Endothelial cell (in vitro differentiated cells): ENCODE measurements around the gene RIBC1. TPM values are rescaled to one million over a fixed set of nuclear protein-coding genes. Genes with fewer than 3 reads are reported as not detected.
"Not testable (repeated sequence)": the region's sequence is repeated elsewhere in the genome, so short reads cannot be mapped to it uniquely, and the experiment has no call there.

ENCODE experiments used
- DNase-seq: peaks from one replicate; pipeline ENCODE4 v3.0.0; 2021; ENCODE audit warnings: low spot score
- H3K27ac Mint-ChIP-seq: one replicate; pipeline ENCODE4 v1.8.0; 2021; ENCODE audit warnings: mixed read lengths, inconsistent platforms; ENCODE audit not compliant: unreplicated experiment
- H3K27me3 Mint-ChIP-seq: one replicate; pipeline ENCODE4 v1.8.0; 2021; ENCODE audit warnings: mild to moderate bottlenecking, moderate library complexity, mixed read lengths, inconsistent platforms; ENCODE audit not compliant: unreplicated experiment
- H3K36me3 Mint-ChIP-seq: one replicate; pipeline ENCODE4 v1.8.0; 2021; ENCODE audit warnings: mild to moderate bottlenecking, low read depth, mixed read lengths, inconsistent platforms; ENCODE audit not compliant: unreplicated experiment
- H3K4me1 Mint-ChIP-seq: one replicate; pipeline ENCODE4 v1.8.0; 2021; ENCODE audit warnings: mild to moderate bottlenecking, mixed read lengths, inconsistent platforms; ENCODE audit not compliant: unreplicated experiment
- H3K4me3 Mint-ChIP-seq: one replicate; pipeline ENCODE4 v1.8.0; 2021; ENCODE audit warnings: mild to moderate bottlenecking, mixed read lengths, inconsistent platforms; ENCODE audit not compliant: unreplicated experiment
- H3K9me3 Mint-ChIP-seq: one replicate; pipeline ENCODE4 v1.8.0; 2021; ENCODE audit warnings: mixed read lengths, inconsistent platforms; ENCODE audit not compliant: unreplicated experiment
- CTCF ChIP-seq: fragments of 200-600 bp; sonication (generic); IDR thresholded peaks from one replicate; pipeline ENCODE4 v1.5.0; 2021; ENCODE audit warnings: antibody characterized with exemption; ENCODE audit not compliant: unreplicated experiment
- total RNA-seq: library from RNA; stranded (reverse); fragmentation: NEBNext Ultra II Directional; extraction: Animal tissue kit (Norgen Biotek cat#: 25700); gene quantifications from one replicate; pipeline ENCODE4 v1.2.1, GENCODE V29; 2021; ENCODE audit not compliant: unreplicated experiment

Gene RIBC1
- total RNA-seq, 1 donor from 2014 or later = 0.97 TPM

- Mint-ChIP-seq H3K27ac (no peak overlapping the region), H3K4me3 (no peak overlapping the region), H3K36me3 (no peaks in the 10 kb centered on the region), H3K4me1 (no peaks in the 10 kb centered on the region), H3K27me3 (peaks cover 2% of the 10 kb centered on the region), H3K9me3 (no peaks in the 10 kb centered on the region)
- TF ChIP-seq CTCF = no peak
- DNase-seq = no peak
Observed at GRCh38 chrX:53447441-53447840, 24.8 kb downstream of the RIBC1 start.

- Mint-ChIP-seq H3K27me3 (no peaks in the 10 kb centered on the region), H3K27ac (no peak overlapping the region), H3K9me3 (no peaks in the 10 kb centered on the region), H3K36me3 (no peaks in the 10 kb centered on the region), H3K4me3 (no peak overlapping the region), H3K4me1 (no peaks in the 10 kb centered on the region)
- no peak for TF ChIP-seq CTCF
- no peak for DNase-seq
Observed at GRCh38 chrX:53449632-53450031, 27.0 kb downstream of the RIBC1 start.

GRCh38 chrX:53452812-53453211, 30.1 kb downstream of the RIBC1 start:
- Mint-ChIP-seq H3K36me3 (no peaks in the 10 kb centered on the region), H3K4me1 (no peaks in the 10 kb centered on the region), H3K27me3 (no peaks in the 10 kb centered on the region), H3K4me3 (no peak overlapping the region), H3K9me3 (no peaks in the 10 kb centered on the region), H3K27ac (no peak overlapping the region)
- DNase-seq = no peak
- TF ChIP-seq CTCF = no peak

GRCh38 chrX:53456254-53456653, 33.6 kb downstream of the RIBC1 start:
- Mint-ChIP-seq H3K36me3 (no peaks in the 10 kb centered on the region), H3K4me1 (no peaks in the 10 kb centered on the region), H3K9me3 (no peaks in the 10 kb centered on the region), H3K4me3 (no peak overlapping the region), H3K27me3 (no peaks in the 10 kb centered on the region), H3K27ac (no peak overlapping the region)
- no peak for TF ChIP-seq CTCF
- DNase-seq = no peak

GRCh38 chrX:53458082-53458481, 35.4 kb downstream of the RIBC1 start:
- no peaks in the 10 kb centered on the region for H3K27me3 Mint-ChIP-seq
- TF ChIP-seq CTCF = no peak
- H3K27ac Mint-ChIP-seq = no peak overlapping the region
- H3K4me3 Mint-ChIP-seq = no peak overlapping the region
- no peaks in the 10 kb centered on the region for H3K9me3 Mint-ChIP-seq
- H3K36me3 Mint-ChIP-seq = no peaks in the 10 kb centered on the region
- H3K4me1 Mint-ChIP-seq = no peaks in the 10 kb centered on the region
- DNase-seq = no peak

GRCh38 chrX:53468659-53469058, 46.0 kb downstream of the RIBC1 start:
- H3K9me3 Mint-ChIP-seq, DNase-seq, H3K27me3 Mint-ChIP-seq, H3K4me3 Mint-ChIP-seq, H3K4me1 Mint-ChIP-seq, H3K27ac Mint-ChIP-seq, H3K36me3 Mint-ChIP-seq: not testable (repeated sequence)
